HepG2 (cell line): ENCODE results near the gene BARHL2. TPM values are rescaled to one million over a fixed set of nuclear protein-coding genes. Genes with fewer than 3 reads are reported as not detected.
A peak's percentile ranks its signal among the peaks of the same experiment; 100 is the strongest.

Experiments
- ATAC-seq: fragments of 200-7000 bp; cut with Tn5 transposase; 3 replicates; pipeline ENCODE4 v1.9.1; 2020; ENCODE audit warnings: mild to moderate bottlenecking, moderate library complexity
- BruUV-seq: library from RNA; stranded (reverse); fragments of 400-500 nt; replicated peaks from 2 replicates; lab custom pipeline; 2021; lab: Mats Ljungman, UMichigan
- CTCF ChIA-PET: fragments of 300-600 bp; formaldehyde crosslinking; extraction: SDS; loops from one replicate; lab custom pipeline; 2021; ENCODE audit warnings: low total read pairs, inconsistent platforms, low intra/inter-chr PET ratio; lab: Yijun Ruan, JAX
- POLR2A ChIA-PET: fragments of 350-600 bp; sonication (Branson Sonifier 250); formaldehyde crosslinking; loops from one replicate; lab custom pipeline; 2020; ENCODE audit warnings: antibody characterized with exemption, inconsistent platforms; lab: Yijun Ruan, JAX
- DNase-seq: peaks from one replicate; pipeline ENCODE4 v3.0.0-alpha.2; 2015; ENCODE audit warnings: low spot score
- FAIRE-seq: peaks from 3 replicates; lab custom pipeline; 2011; peaks lifted over from hg19 to GRCh38; lab: Jason Lieb, UNC
- H2AFZ ChIP-seq: one replicate; pipeline ENCODE4 v1.6.1; 2011; ENCODE audit warnings: low read length, inconsistent platforms
- H3K27ac ChIP-seq: fragments of 300-600 bp; 3 replicates; pipeline ENCODE4 v1.8.0; 2011; ENCODE audit warnings: mixed run types, mild to moderate bottlenecking, mixed read lengths, low read length, inconsistent platforms; ENCODE audit not compliant: insufficient read depth; ENCODE audit errors: extremely low read length
- H3K27me3 ChIP-seq, 2 experiments: fragments of 200-600 bp in 1 of 2; 2 replicates in 1 of 2; 3 replicates in 1 of 2; pipeline versions ENCODE4 v1.6.0 to v1.8.0; 2011; ENCODE audit warnings: low read length in 2 of 2, mild to moderate bottlenecking in 2 of 2, moderate library complexity in 2 of 2, inconsistent platforms in 1 of 2; ENCODE audit not compliant: insufficient read depth in 2 of 2, control insufficient read depth in 1 of 2
- H3K36me3 ChIP-seq, 2 experiments: fragments of 200-600 bp in 1 of 2; replicated peaks in 1 of 2; 2 replicates in 1 of 2; 3 replicates in 1 of 2; pipeline versions ENCODE4 v1.5.1 to v1.8.0; 2011; ENCODE audit warnings: low read length in 2 of 2, inconsistent platforms in 1 of 2; ENCODE audit not compliant: insufficient read depth in 2 of 2, control insufficient read depth in 1 of 2
- H3K4me1 ChIP-seq: 2 replicates; pipeline ENCODE4 v1.5.1; 2012; ENCODE audit warnings: low read length, inconsistent platforms; ENCODE audit not compliant: insufficient read depth
- H3K4me2 ChIP-seq: 2 replicates; pipeline ENCODE4 v1.6.0; 2011; ENCODE audit warnings: low read depth, low read length, inconsistent platforms
- H3K4me3 ChIP-seq, 3 experiments: fragments of 200-600 bp in 1 of 3; sonication (generic), shearing (Covaris generic) in 1 of 3; replicated peaks in 1 of 3; 2 replicates each; pipeline ENCODE4 v1.5.1; 2011 to 2016; ENCODE audit warnings: low read length in 3 of 3, inconsistent platforms in 2 of 3, low read depth in 2 of 3, mild to moderate bottlenecking in 2 of 3, control low read depth in 1 of 3, mixed read lengths in 1 of 3; ENCODE audit not compliant: insufficient read depth in 1 of 3
- H3K79me2 ChIP-seq: one replicate; pipeline ENCODE4 v1.6.1; 2011; ENCODE audit warnings: low read length, inconsistent platforms; ENCODE audit not compliant: insufficient read depth
- H3K9ac ChIP-seq: 2 replicates; pipeline ENCODE4 v1.6.0; 2011; ENCODE audit warnings: mild to moderate bottlenecking, low read depth, low read length, inconsistent platforms; ENCODE audit not compliant: insufficient read depth
- H3K9me3 ChIP-seq: 2 replicates; pipeline ENCODE4 v1.5.1; 2012; ENCODE audit warnings: mild to moderate bottlenecking, low read length
- H4K20me1 ChIP-seq: 2 replicates; pipeline ENCODE4 v1.6.0; 2011; ENCODE audit warnings: inconsistent platforms, mild to moderate bottlenecking, low read length, moderate library complexity; ENCODE audit not compliant: insufficient read depth
- ATF3 ChIP-seq: sonication (generic); formaldehyde crosslinking; IDR thresholded peaks from 2 replicates; pipeline ENCODE4 v1.4.0; 2020; ENCODE audit warnings: missing genetic modification reagents
- CAMTA2 ChIP-seq: sonication (generic); formaldehyde crosslinking; IDR thresholded peaks from 2 replicates; pipeline ENCODE4 v1.4.0; 2020; ENCODE audit warnings: mild to moderate bottlenecking, missing genetic modification reagents, borderline replicate concordance
- MTA1 ChIP-seq: sonication (generic); formaldehyde crosslinking; IDR thresholded peaks from 2 replicates; pipeline ENCODE4 v1.4.0; 2020; ENCODE audit warnings: missing genetic modification reagents, mild to moderate bottlenecking, borderline replicate concordance
- NAIF1 ChIP-seq: sonication (generic); formaldehyde crosslinking; IDR thresholded peaks from 2 replicates; pipeline ENCODE4 v1.5.0; 2020; ENCODE audit warnings: mild to moderate bottlenecking, missing genetic modification reagents, borderline replicate concordance
- SAP130 ChIP-seq: IDR thresholded peaks from 2 replicates; pipeline ENCODE4 v1.6.1; 2016; ENCODE audit warnings: low read depth
- ZFP1 ChIP-seq: IDR thresholded peaks from 2 replicates; pipeline ENCODE4 v1.6.1; 2016
- ZNF407 ChIP-seq: sonication (generic); formaldehyde crosslinking; IDR thresholded peaks from one replicate; pipeline ENCODE4 v1.5.1; 2020; ENCODE audit warnings: mild to moderate bottlenecking, missing genetic modification reagents; ENCODE audit errors: not compliant biosample characterization
- ZNF678 ChIP-seq: sonication (generic); formaldehyde crosslinking; IDR thresholded peaks from 2 replicates; pipeline ENCODE4 v1.4.0; 2020; ENCODE audit warnings: mild to moderate bottlenecking, missing genetic modification reagents
- WGBS: methylation state at CpG from one replicate; pipeline ENCODE4 v1.1.6; 2017; ENCODE audit warnings: low lambda C conversion rate; 5-methylcytosine and 5-hydroxymethylcytosine counted together
- in situ Hi-C: cut with HindIII; loops from 2 replicates; pipeline ENCODE4 v1.10.0; 2017; ENCODE audit warnings: low pct_unique_long_range_greater_than_20kb; ENCODE audit not compliant: extremely low pct_ligation_motif_present
- intact Hi-C: fragments of 100-400 bp; cut with micrococcal nuclease; formaldehyde crosslinking; loops from one replicate; pipeline ENCODE4 v1.10.0; 2022; ENCODE audit not compliant: unreplicated experiment
- polyA plus RNA-seq, 8 experiments: library from polyadenylated mRNA; depleted of rRNA in 3 of 8; stranded (reverse) in 7 of 8; unstranded in 1 of 8; fragments of >200 nt; fragmentation: Illumina TruSeq in 4 of 8; extraction: Trizol in 4 of 8; gene quantifications; 2 replicates each; pipeline versions ENCODE4 v1.2.1 to v1.2.3, GENCODE V29; 2011 to 2016; ENCODE audit warnings: low read depth in 4 of 8, missing spikeins in 1 of 8, mixed read lengths in 1 of 8; ENCODE audit not compliant: insufficient read depth in 1 of 8
- total RNA-seq, 5 experiments: library from RNA; depleted of rRNA; stranded (reverse); fragments of >200 nt; fragmentation: Illumina TruSeq; extraction: Trizol; gene quantifications; 2 replicates each; pipeline ENCODE4 v1.2.3, GENCODE V29; 2016; ENCODE audit warnings: low read depth in 1 of 5
- TF ChIP-seq, protein P1 (sequence below): sonication (generic); formaldehyde crosslinking; conservative IDR thresholded peaks from 2 replicates; pipeline ENCODE4 v1.4.0; 2020; ENCODE audit warnings: mild to moderate bottlenecking, missing genetic modification reagents, moderate library complexity
- TF ChIP-seq, protein P2 (sequence below): sonication (generic); formaldehyde crosslinking; IDR thresholded peaks from 2 replicates; pipeline ENCODE4 v1.8.1; 2023; ENCODE audit warnings: mild to moderate bottlenecking, moderate library complexity, missing genetic modification reagents

BARHL2 gene
- total and polyA plus RNA-seq, 2 of the 13 experiments (the other 11 are each of a cell fraction or from before 2014, with no cell fraction given): not detected

DNA sequence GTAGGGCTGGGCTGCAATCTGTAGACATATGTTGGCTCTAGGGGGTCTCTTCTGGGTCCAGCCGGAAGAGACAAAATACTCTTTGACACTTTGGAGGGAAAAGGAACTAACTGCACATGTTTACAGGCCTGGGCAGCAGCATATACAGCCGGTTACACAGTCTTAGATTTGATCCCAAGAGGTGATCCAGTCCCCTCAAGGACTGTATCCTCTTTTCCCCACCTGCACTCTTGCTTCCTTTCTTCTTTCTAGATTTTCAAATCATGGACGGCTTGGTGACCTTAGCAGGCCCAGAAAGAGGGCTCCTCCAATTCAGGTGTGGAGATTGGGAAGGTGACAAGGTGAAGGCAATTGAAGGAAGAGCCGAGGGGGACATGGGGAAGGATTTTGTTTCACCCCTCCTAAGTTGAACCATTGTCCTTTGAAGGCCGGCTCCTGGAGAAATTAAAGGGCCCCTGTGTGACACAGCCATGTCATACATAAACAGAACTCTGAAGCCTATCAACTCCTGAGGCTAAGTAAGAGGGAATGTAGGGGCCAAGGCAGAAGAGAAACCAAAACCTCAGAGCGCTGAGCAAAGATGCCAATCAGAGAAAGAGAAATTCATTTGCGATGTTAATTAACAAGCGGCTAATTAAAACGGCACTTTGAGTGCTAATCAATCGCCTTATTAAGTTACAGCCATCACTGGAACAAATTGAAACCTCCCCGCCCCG, 5.9 kb upstream of the BARHL2 start:
- no peak for ATAC-seq
- Histone ChIP-seq H3K79me2 (no peaks in the 10 kb centered on the region), H3K27ac (no peak overlapping the region), H3K4me2 (peak overlapping the region; percentile 2; the same call in 1 of the 2 replicates), H2AFZ (no peak overlapping the region), H3K4me1 (0 out of 2 replicates have a peak, but pooled peaks cover 13% of the 10 kb centered on the region), H3K4me3 (no peak overlapping the region), H3K36me3 (no peaks in the 10 kb centered on the region), H3K9me3 (no peaks in the 10 kb centered on the region), H4K20me1 (no peaks in the 10 kb centered on the region), H3K9ac (no peak overlapping the region), H3K27me3 (peaks cover 10 to 62% of the 10 kb centered on the region in 2 experiments; a peak in 4 of 5 replicates)
- ChIA-PET CTCF (interaction anchor here (2.4 kb wide), 1 partner anchor 241 kb away, joined by 18 read pairs; no protein-coding TSS in a partner anchor), POLR2A (no interaction called here)
- BruUV-seq: no TSS peak
- intact Hi-C loops (no loop called here), in situ Hi-C loops (loop anchor here (5.0 to 10.0 kb wide), 2 partner anchors 239 to 442 kb away; no protein-coding TSS in a partner anchor)
- DNase-seq: no peak
- no peak for FAIRE-seq
- WGBS: 32% methylated on average over 12 of the region's 12 CpGs
- no peak for TF ChIP-seq ZNF407 (CRISPR knock-in tag)
- no peak for TF ChIP-seq MTA1 (CRISPR knock-in tag)
- TF ChIP-seq CAMTA2 (CRISPR knock-in tag): no peak
- TF ChIP-seq SAP130: no peak
- TF ChIP-seq, protein P1, sequence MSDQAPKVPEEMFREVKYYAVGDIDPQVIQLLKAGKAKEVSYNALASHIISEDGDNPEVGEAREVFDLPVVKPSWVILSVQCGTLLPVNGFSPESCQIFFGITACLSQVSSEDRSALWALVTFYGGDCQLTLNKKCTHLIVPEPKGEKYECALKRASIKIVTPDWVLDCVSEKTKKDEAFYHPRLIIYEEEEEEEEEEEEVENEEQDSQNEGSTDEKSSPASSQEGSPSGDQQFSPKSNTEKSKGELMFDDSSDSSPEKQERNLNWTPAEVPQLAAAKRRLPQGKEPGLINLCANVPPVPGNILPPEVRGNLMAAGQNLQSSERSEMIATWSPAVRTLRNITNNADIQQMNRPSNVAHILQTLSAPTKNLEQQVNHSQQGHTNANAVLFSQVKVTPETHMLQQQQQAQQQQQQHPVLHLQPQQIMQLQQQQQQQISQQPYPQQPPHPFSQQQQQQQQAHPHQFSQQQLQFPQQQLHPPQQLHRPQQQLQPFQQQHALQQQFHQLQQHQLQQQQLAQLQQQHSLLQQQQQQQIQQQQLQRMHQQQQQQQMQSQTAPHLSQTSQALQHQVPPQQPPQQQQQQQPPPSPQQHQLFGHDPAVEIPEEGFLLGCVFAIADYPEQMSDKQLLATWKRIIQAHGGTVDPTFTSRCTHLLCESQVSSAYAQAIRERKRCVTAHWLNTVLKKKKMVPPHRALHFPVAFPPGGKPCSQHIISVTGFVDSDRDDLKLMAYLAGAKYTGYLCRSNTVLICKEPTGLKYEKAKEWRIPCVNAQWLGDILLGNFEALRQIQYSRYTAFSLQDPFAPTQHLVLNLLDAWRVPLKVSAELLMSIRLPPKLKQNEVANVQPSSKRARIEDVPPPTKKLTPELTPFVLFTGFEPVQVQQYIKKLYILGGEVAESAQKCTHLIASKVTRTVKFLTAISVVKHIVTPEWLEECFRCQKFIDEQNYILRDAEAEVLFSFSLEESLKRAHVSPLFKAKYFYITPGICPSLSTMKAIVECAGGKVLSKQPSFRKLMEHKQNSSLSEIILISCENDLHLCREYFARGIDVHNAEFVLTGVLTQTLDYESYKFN: no peak
- no peak for TF ChIP-seq ZFP1
- TF ChIP-seq, protein P2, sequence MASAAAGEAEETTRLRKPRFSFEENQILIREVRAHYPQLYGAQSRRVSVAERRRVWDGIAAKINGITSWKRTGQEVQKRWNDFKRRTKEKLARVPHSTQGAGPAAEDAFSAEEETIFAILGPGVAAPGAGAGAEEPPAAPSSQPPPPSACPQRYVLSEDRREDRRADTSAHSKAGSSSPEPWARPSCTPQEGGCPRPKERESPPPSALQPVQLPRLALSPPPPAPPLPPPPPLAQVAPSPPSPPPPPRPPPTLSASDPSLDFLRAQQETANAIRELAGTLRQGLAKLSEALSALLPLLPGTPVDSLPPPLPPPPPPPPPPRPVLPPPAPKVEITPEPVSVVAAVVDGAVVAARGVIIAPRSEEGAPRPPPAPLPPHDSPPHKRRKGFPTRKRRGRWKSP (CRISPR knock-in tag): no peak
- no peak for TF ChIP-seq NAIF1 (CRISPR knock-in tag)
- no peak for TF ChIP-seq ATF3
- TF ChIP-seq ZNF678 (CRISPR knock-in tag): no peak
